Left colon (tissue), 2 donors: ENCODE measurements around the gene EIPR1. TPM values are rescaled to one million over a fixed set of nuclear protein-coding genes. Genes with fewer than 3 reads are reported as not detected.

Source experiments
- ATAC-seq: fragments of 200-7000 bp; cut with Tn5 transposase; one replicate; pipeline ENCODE4 v1.9.1; 2020; ENCODE audit warnings: mild to moderate bottlenecking, moderate library complexity
- DNase-seq, 2 donors: peaks; one replicate each; pipeline ENCODE4 v3.0.0-alpha.2; 2020
- intact Hi-C, 2 donors: fragments of 100-400 bp; cut with DNase I in 1 of 2; cut with micrococcal nuclease in 1 of 2; formaldehyde crosslinking; loops; one replicate each; pipeline versions ENCODE4 v1.11.2 to v1.14.0; 2022; cut with DNase I, micrococcal nuclease
- total RNA-seq, 2 donors: library from RNA; stranded (reverse); fragmentation: NEBNext Ultra II Directional; extraction: Animal tissue kit (Norgen Biotek cat#: 25700); gene quantifications; one replicate each; pipeline ENCODE4 v1.2.1, GENCODE V29; 2021
- donor health status: DM: no; HTN: no; CAD: no.
- donor health status: DM: yes; HTN: yes; CAD: no.

EIPR1 gene
- total RNA-seq, 2 donors from 2014 or later = 21.3 to 25.8 TPM

DNA sequence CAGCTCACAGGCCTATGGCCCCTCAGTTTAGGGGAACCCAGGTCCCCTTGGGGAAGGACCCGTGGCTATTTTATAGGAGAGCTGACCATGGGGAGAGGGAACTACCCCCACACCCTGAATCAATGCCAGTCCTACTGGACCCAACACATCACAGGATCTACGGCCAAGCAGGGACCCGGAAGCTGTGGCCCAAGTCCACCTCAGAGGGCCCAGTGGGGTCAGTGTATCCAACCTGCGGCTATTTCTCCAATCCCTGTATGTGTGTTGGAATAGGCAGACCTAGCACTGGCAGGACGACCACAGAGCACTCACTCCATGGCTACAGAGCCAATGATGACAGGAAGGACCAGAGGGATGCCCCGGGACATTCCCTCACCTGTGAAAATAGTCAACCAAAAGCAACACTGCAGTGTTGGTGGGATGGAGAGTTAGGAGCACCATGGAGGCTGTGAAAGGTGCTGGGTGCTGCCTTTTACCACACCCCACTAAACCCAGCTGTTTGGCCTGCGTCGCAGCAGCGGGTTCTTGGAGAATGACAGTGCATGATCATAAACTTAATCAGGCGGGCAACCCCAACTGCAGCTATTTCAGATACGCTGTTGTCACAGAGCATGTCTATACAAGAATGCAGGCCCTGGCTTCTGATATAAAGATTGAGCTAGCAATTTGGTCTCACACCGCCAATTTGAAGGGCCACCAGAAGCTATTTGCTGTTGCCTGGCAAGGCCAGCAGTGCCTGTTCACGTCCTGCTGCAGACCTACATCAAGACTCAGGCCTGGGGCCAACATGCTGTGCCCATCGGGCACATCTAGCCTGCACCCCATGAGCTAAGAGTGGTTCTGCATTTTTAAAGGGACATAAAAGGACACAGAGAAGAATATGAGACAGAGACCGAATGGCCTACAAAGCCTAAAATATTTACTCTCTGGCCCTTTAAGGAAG lies 110.4 kb downstream of the EIPR1 start:
- intact Hi-C loops = no loop called here
- DNase-seq (no peak), ATAC-seq (no peak)

DNA sequence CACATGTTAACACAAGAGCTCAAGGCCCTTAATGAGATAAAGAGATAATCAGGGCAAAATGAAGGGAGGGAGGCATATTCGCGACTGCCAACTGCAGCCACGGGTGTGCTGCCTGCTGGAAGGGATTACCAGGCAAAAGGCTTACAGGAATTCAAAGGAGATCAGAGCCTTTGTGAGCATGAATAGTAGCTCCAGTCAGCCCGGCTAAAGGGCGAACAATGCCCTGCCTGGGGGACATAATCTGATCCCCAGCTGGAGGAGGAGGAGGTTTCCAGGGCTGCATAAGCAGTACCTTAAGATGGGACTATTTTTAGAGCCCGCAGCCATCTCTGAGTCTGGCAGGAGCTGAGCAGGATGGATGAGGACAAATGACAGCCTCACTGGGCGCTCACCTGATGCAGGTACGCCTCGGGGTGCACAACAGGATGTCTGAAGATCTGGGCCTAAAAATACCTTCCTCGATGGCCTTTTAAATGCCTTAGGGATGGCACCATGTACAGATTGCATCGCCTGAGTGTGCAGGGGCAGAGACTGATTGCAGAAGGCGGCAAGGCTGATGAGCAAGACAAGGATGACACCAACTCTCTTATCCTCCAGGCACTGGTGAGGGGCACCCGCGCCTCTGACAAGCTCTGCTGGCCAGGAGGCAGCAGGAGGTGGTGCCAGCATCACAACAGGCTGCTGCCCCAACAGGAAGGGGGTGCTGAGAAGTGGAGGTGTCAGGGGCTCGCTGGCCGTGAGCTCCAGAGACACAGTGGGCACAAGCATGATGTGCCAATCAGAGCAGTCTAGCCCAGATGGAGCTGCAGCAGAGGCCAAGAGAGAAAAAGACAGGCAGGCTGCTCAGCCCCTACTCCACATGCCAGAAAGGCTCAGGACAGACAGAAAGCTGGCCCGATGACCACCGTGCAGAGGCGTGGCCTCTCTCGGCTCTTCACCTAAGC lies 111.4 kb downstream of the EIPR1 start:
- DNase-seq = no peak
- ATAC-seq = no peak
- intact Hi-C loops = no loop called here

DNA sequence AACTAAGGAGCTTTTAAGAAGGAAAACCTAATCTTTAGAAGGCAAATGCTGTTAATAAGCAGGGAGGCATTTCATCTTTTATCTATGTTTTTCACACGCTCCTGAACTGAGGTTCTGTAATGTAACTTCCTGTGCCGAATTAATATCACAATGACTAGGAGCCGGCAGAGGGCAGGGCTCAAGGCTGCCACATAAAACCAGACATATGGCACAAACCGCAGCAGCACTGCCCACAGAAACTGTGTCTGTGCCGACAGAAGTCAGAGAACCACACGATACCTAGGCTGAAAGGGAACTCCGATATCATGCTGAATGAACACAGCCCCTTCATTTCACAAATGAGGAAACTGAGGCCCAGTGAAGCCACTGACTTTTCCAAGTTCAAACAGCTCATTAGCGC lies 112.1 kb downstream of the EIPR1 start:
- DNase-seq (no peak), ATAC-seq (no peak)
- intact Hi-C loops = no loop called here

DNA sequence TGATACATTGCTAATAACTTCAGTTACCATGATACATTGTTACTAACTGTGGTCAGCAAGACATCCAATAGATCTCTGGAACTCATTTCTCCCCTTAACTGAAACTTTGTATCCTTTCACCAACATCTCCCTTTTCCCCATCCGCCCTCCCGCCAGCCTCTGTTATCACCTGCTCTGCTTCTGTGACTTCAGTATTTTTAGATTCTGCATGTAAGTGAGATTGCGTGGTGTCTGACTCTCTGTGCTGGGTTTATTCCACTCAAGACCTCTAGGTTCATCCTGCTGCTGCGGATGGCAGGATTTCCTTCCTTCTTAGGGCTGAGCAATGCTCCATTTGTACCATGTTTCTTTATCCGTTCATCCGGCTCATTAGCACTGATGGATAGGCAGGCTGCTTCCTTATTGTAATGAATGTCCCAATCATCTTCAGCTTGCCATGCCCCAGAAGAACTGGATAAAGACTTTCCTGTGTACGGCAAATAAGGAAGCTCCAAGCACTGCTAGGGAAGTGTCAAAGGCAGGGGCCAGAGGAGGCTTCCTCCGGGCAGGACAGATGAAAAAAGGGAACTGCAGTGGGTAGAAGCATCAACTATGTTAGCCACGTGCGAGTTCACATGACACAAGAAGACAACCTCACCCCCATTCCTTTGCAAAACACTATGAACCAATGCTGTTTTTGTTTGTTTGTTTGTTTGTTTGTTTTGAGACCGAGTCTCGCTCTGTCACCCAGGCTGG lies 113.4 kb downstream of the EIPR1 start:
- intact Hi-C loops = no loop called here
- ATAC-seq = no peak
- no peak for DNase-seq

DNA sequence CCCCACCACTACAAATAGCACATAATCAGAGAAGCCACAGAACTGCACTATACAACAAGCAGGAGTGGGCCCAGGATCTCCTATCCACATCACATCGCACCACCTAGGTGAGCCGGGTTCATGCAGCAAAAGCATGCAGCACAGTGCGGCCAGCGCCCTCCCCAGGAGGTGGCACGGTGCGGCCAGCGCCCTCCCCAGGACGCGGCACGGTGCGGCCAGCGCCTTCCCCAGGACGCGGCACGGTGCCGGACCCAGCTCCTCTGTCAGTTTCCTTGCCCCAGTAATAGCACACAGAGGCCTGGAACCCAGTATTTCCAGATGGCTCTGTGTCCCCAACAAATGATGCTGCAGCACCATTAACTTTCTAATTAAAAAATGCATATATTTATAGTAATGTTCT lies 114.1 kb downstream of the EIPR1 start:
- DNase-seq = no peak
- ATAC-seq = no peak
- intact Hi-C loops = no loop called here

DNA sequence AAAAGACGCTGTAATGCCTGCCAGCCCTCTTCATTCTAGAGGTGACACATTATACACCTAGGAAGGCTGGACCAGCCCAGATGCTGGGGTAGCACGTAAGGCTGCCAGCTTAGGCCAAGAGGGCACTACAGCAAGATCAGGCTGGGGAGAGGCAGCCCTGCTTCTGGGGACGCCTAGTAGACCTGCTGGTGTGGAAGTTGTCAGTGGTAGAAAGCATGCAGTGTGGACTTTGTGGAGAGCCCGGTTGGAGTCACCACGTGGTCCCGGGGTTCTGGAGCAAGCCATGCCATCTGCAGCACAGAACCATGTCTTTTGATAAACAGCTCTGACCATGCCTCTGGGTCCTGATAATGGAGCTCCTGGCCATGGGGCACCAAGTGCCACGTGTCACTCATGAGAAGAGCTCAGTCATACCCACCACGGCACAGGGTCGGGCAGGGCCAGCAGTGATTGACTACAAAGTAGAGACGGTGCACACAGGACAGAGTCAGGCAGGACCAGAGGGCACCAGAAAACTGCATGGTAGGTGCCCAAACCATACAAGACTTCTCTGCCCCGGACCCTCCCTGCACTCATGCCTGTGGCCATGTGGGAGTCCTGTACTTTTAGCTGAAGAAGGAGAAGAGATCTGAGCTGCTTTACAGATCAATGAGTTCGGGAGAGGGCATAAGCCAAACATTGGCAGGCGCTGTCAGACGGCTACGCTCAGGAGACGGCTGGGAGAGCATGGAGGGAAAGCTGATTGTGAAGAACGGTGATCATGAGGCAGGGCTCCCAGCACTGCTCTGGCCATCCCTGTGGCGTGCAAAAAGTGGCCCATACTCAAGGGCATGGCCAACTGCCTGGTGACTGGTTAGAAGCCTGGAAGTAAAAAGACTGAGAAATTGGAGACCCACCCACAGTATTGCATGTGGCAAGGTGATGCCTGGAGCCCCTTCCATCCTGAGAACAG lies 114.9 kb downstream of the EIPR1 start:
- ATAC-seq (no peak), DNase-seq (no peak)
- intact Hi-C loops = no loop called here

DNA sequence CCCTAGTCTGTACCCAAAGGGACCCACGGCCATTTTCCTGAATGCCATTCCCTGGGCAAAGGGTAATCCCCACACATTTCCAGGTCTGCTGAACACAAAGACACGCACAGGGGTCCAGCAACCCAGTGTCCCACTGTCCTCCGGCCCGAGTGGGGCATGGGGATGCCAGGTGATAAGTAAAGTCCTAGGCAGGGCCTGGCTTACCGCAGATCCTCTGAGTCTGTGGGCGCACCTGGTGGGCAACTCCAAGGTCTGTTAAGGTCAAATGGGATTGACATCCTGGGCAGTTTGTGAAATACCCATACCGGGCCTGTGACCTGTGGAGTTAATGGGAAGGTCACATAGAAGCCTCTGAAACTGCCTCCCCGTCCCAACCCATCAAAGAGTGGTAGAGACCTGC lies 116.1 kb downstream of the EIPR1 start:
- intact Hi-C loops = no loop called here
- DNase-seq (no peak), ATAC-seq (no peak)

DNA sequence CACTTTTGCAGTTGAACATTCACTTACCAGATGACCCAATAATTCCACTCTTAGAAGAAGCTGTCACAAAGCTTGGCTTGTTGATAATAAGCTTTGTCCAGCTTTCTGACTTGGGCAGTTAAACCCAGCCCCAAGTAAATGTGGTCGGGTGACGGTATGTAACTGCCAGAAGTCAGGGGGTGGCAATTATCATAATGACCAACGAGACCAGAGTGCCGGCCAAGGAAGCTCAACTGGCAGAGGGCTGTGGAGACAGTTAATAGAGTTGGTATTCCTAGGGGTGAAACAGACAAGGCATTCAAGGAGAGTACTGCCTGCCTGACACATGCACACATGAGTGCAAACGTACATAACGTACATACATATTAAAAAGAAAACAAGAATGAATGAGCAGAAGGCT lies 116.7 kb downstream of the EIPR1 start:
- intact Hi-C loops = no loop called here
- DNase-seq (no peak), ATAC-seq (no peak)

DNA sequence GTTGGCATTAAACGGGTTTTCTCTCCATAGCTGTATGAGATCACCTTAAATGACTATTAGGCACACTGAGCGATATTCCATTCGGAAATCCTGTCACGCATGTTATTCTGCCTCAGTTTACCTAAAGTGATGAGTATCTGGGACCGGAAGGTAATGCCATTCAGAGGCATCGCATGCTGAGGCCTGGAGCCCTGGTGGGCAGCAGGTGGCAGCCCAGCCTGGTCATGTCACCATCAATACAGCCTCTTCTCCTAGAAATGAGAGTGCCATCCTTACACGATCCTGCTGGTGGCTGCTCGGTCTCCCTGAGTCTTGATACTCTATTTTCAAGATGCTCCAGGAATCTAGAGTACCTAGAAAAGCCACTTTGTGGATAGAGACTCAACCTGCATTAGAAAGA lies 119.8 kb downstream of the EIPR1 start:
- ATAC-seq = no peak
- intact Hi-C loops = no loop called here
- DNase-seq = no peak

DNA sequence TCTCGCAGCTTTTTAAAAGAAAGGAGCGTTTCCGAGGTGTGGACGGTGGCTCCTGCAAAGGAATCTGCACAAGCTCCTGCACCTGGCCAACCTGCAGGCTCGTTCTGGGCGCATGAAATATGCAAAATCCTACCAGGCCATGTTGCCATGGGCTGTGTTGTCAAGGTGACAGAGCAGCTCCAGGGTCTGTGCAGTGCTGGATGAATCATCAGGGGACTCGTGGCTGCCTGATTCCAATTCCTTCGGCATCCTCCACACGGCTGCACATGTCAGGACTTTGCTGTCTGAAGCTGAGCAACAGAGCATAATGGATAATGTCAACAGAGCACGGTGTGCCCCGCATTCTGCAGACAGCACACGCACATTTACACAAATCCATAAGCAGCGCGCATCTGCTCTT lies 120.5 kb downstream of the EIPR1 start:
- ATAC-seq = no peak
- no peak for DNase-seq
- intact Hi-C loops = no loop called here

DNA sequence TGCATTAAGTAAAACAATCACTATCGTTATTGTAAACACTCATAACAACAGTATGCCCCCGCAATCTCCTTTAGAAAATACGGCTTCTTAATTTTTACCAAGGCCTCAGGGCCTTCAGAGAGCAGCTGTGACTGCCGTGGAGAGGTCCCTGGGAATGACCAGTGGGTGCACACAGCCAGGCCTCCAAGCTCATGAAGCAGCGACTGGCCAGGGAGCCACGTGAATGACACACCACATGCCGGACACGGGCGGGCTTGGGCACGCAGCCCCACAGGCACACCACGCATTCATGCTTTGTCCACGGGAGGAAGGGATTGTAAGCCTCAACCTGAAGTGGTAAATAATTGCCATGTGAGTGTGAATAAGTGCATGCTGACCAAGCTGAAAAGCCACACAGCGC lies 121.0 kb downstream of the EIPR1 start:
- intact Hi-C loops = no loop called here
- ATAC-seq (no peak), DNase-seq (no peak)

DNA sequence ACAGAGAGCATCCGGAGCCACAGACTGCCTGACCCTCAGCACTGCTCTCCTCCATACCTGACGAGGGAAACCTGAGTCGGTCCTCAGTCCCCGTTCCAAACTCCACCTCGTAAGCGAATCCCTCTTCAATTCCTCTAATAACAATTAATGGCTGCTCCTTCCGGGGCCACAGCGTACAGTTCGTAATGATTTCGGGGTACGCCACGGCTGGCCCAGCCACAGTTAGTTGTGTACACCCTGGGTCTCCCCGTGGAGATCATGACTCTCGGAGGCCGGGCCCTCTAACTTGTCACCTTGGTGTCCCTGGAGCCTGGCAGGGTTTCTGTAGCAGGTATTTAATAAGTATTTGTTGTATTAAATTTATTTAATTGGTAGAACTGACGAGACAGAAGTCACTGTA lies 121.5 kb downstream of the EIPR1 start:
- no peak for ATAC-seq
- intact Hi-C loops = no loop called here
- no peak for DNase-seq

DNA sequence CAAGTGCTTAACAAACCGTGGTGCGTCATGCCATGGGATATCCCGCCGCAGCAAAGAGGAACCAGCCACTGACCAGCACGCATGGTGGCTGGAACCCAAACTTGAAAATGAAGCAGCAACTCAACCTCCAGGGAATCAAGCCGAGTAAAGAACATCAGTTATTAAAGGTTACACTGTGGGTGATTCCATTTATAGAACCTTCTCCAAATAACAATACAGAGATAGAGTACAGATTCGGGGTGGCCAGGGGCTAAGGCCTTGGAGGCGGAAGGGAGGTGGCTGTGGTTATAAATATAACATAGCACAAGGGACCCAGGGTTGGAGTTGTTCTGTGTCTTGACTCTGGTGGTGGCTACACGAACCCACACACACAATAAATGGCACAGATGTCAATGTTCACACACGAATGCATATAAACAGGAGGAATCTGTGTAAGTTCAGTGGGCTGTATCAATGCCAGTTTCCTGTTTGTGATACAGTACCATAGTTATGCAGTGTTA lies 123.1 kb downstream of the EIPR1 start:
- no peak for DNase-seq
- intact Hi-C loops = no loop called here
- ATAC-seq = no peak

DNA sequence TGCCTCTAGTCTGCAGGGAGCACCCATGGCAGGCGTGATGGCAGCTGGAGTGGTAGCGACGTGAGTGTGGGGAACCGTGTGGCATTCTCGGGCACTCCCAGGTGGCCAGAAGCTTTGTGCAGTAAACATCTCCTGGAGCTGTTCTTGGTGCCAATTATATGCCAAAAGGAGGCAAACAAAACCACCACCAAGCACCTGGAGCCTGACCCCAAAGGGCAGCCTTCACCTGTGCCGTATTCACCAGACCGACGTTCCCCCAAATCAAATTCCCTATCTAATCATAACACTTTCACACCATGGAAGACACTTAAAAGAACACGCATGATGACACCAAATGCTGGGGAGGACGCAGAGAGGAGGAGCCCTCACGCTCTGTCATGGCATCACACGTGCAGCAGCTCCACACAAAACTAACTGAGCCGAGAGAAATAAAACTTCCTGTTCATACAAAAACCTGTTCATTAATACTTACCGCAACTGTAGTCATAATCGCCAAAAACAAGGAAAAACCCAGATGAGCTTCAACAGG lies 123.6 kb downstream of the EIPR1 start:
- ATAC-seq = no peak
- no peak for DNase-seq
- intact Hi-C loops = no loop called here

DNA sequence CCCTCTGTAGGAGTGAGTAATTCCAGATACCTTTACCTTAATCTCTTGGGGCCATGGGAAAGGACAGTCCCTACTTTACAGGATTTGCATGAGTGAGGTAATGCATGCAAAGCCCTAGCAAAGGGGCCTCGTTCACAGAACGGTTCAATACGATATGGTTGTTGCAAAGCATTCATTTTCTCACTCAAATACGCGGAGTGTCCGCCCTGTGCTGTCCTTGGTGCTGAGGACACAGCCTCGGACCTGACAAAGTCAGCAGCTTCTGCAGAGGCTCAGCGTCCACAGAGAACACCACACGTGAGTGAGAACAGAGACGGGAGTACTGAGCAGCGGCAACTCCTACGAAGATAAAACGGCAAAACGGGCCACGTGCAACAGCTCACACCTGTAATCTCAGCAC lies 125.7 kb downstream of the EIPR1 start:
- intact Hi-C loops = no loop called here
- ATAC-seq (no peak), DNase-seq (no peak)

DNA sequence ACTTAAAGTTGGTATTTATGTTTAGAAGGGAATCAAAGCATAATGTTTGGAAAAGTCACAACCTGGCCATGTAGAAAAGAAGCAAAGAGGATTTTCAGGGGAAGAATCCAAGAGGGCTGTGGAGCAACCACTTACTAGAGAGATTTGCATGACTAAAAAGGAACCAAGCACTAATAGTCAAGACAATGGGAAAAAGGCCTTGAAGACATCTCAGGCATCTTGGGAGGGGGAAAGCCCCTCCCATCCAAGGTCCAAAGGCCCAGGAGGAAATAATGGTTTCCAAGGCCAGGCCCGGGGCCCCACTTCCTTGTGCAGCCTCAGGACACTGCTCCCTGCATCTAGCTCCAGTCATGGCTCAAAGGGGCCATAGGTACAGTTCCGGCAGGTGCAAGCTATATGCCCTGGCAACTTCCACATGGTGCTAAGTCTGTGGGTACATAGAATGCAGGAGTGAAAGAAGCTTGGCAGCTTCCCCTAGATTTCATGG lies 128.1 kb downstream of the EIPR1 start:
- DNase-seq (peak in 1 of 2 donors; percentile 22), ATAC-seq (peak; percentile 85)
- intact Hi-C loops = no loop called here

DNA sequence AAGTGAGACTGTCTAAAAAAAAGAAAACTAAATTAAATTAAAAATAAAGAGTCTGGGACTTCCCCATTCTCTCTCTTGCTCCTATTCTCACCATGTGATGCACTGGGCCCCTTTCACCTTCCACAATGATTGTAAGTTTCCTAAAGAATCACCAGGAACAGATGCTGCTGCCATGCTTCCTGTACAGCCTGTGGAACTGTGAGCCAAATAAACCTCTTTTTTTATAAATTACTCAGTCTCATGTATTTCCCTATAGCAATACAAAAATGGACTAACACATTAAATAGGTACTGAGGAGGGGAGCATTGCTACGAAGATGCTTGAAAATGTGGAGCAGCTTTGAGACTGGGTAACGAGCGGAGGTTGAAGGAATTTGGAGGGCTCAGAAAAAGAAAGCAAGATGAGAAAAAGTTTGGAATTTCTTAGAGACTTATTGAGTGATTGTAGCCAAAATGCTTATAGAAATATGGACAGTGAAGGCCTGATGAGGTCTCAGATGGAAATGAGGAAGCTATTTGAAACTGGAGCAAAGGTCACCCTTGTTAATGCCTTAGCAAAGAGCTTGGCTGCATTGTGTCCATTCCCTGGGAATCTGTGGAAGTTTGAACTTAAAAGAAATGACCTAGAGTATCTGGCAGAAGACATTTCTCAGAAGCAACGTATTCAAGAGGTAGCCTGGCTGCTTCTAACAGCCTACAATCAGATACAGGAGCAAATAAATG lies 128.7 kb downstream of the EIPR1 start:
- no peak for DNase-seq
- intact Hi-C loops = no loop called here
- ATAC-seq = peak; percentile 65
